A549 (cell line): ENCODE measurements around the gene CLEC6A. TPM values are rescaled to one million over a fixed set of nuclear protein-coding genes. Genes with fewer than 3 reads are reported as not detected.

Experiments used
- ATAC-seq, 2 experiments: fragments of 200-7000 bp in 1 of 2; fragments of >200 bp in 1 of 2; cut with Nextera tagmentation in 1 of 2; cut with Tn5 transposase in 1 of 2; 3 replicates each; pipeline versions ENCODE4 v1.8.0 to v1.9.1; 2018 to 2020; ENCODE audit warnings: mild to moderate bottlenecking in 1 of 2, moderate library complexity in 1 of 2
- CTCF ChIA-PET: fragments of 300-600 bp; sonication (Branson Sonifier 250); formaldehyde crosslinking; extraction: SDS; loops from one replicate; lab custom pipeline; 2021; ENCODE audit warnings: antibody characterized with exemption, inconsistent platforms; lab: Yijun Ruan, JAX
- POLR2A ChIA-PET: fragments of 350-600 bp; formaldehyde crosslinking; extraction: SDS; loops from one replicate; lab custom pipeline; 2021; ENCODE audit warnings: antibody characterized with exemption, inconsistent platforms; lab: Yijun Ruan, JAX
- DNase-seq, 2 experiments: peaks; one replicate each; pipeline versions ENCODE4 v3.0.0 to v3.0.0-alpha.2; 2011 to 2016; ENCODE audit warnings: low read depth in 1 of 2, low spot score in 1 of 2
- FAIRE-seq: peaks from 2 replicates; lab custom pipeline; 2011; peaks lifted over from hg19 to GRCh38; lab: Jason Lieb, UNC
- H3K27ac ChIP-seq, 2 experiments: fragments of >200 bp; sonication (Bioruptor Twin); formaldehyde crosslinking; 3 replicates each; pipeline ENCODE4 v1.5.1; 2016 to 2017
- H3K4me1 ChIP-seq: fragments of >200 bp; sonication (Bioruptor Twin); formaldehyde crosslinking; 3 replicates; pipeline ENCODE4 v1.6.1; 2016
- H3K4me2 ChIP-seq: fragments of >200 bp; sonication (Bioruptor Twin); formaldehyde crosslinking; 3 replicates; pipeline ENCODE4 v1.6.1; 2016
- H3K4me3 ChIP-seq: fragments of >200 bp; sonication (Bioruptor Twin); formaldehyde crosslinking; 3 replicates; pipeline ENCODE4 v1.5.1; 2016
- H3K9me3 ChIP-seq: fragments of >200 bp; sonication (Bioruptor Twin); formaldehyde crosslinking; 3 replicates; pipeline ENCODE4 v1.6.1; 2016
- BHLHE40 ChIP-seq: IDR thresholded peaks from 2 replicates; pipeline ENCODE4 v1.6.1; 2012; ENCODE audit warnings: low read depth, low read length, inconsistent platforms
- CBX2 ChIP-seq: fragments of 200-600 bp; sonication (generic); IDR thresholded peaks from 2 replicates; pipeline ENCODE4 v1.6.1; 2016; ENCODE audit warnings: low read depth, mild to moderate bottlenecking, borderline replicate concordance
- E2F6 ChIP-seq: IDR thresholded peaks from 2 replicates; pipeline ENCODE4 v1.6.1; 2012; ENCODE audit warnings: low read depth, borderline replicate concordance
- EHF ChIP-seq: fragments of 250-450 bp; sonication (Bioruptor Pico); IDR thresholded peaks from 2 replicates; pipeline ENCODE4 v1.5.0; 2020; ENCODE audit warnings: mild to moderate bottlenecking
- EHMT2 ChIP-seq: fragments of 200-600 bp; sonication (generic); IDR thresholded peaks from 2 replicates; pipeline ENCODE4 v1.6.1; 2016; ENCODE audit warnings: antibody characterized with exemption, low read depth, mild to moderate bottlenecking, moderate library complexity
- FOXS1 ChIP-seq: fragments of 250-450 bp; sonication (Bioruptor Pico); IDR thresholded peaks from 2 replicates; pipeline ENCODE4 v1.5.0; 2020; ENCODE audit warnings: mild to moderate bottlenecking, moderate library complexity
- GATA3 ChIP-seq: IDR thresholded peaks from 2 replicates; pipeline ENCODE4 v1.6.1; 2012; ENCODE audit warnings: borderline replicate concordance
- HDAC2 ChIP-seq: fragments of 200-600 bp; sonication (generic); IDR thresholded peaks from 2 replicates; pipeline ENCODE4 v1.6.1; 2016
- HEYL ChIP-seq: fragments of 250-450 bp; sonication (Bioruptor Pico); IDR thresholded peaks from 2 replicates; pipeline ENCODE4 v1.8.0; 2021; ENCODE audit warnings: mild to moderate bottlenecking, moderate library complexity
- HMGXB4 ChIP-seq: fragments of 250-450 bp; sonication (Bioruptor Pico); IDR thresholded peaks from 2 replicates; pipeline ENCODE4 v1.5.0; 2021; ENCODE audit warnings: mild to moderate bottlenecking, moderate library complexity, borderline replicate concordance
- HOXB5 ChIP-seq: fragments of 250-450 bp; sonication (Bioruptor Pico); IDR thresholded peaks from 2 replicates; pipeline ENCODE4 v1.5.0; 2020; ENCODE audit warnings: mild to moderate bottlenecking, moderate library complexity
- JUN ChIP-seq, 2 experiments: fragments of >200 bp; sonication (Bioruptor Twin); formaldehyde crosslinking; IDR thresholded peaks; 2 replicates in 1 of 2; 3 replicates in 1 of 2; pipeline ENCODE4 v1.6.1; 2016 to 2017
- JUNB ChIP-seq: fragments of >200 bp; sonication (Bioruptor Twin); formaldehyde crosslinking; IDR thresholded peaks from 2 replicates; pipeline ENCODE4 v1.6.1; 2016
- KDM5A ChIP-seq: fragments of 200-600 bp; sonication (generic); IDR thresholded peaks from 2 replicates; pipeline ENCODE4 v1.6.1; 2016; ENCODE audit warnings: antibody characterized with exemption, mild to moderate bottlenecking
- MAFK ChIP-seq: fragments of 450-650 bp; IDR thresholded peaks from 2 replicates; pipeline ENCODE4 v1.6.1; 2014; ENCODE audit not compliant: partially characterized antibody
- MAX ChIP-seq: IDR thresholded peaks from 2 replicates; pipeline ENCODE4 v1.6.1; 2012
- NFE2L2 ChIP-seq: fragments of 150-350 bp; conservative IDR thresholded peaks from 2 replicates; pipeline ENCODE4 v1.6.1; 2014; ENCODE audit warnings: low read length
- PBX3 ChIP-seq: IDR thresholded peaks from 2 replicates; pipeline ENCODE4 v1.6.1; 2012
- POLR2A ChIP-seq: IDR thresholded peaks from 2 replicates; pipeline ENCODE4 v1.6.1; 2012; ENCODE audit warnings: mild to moderate bottlenecking, low read length
- RAD21 ChIP-seq, 2 experiments: fragments of >200 bp in 1 of 2; sonication (Bioruptor Twin) in 1 of 2; formaldehyde crosslinking in 1 of 2; IDR thresholded peaks in 1 of 2; conservative IDR thresholded peaks in 1 of 2; 2 replicates in 1 of 2; 3 replicates in 1 of 2; pipeline ENCODE4 v1.6.1; 2012 to 2018; ENCODE audit warnings: inconsistent platforms in 1 of 2
- RCOR1 ChIP-seq: fragments of 150-350 bp; IDR thresholded peaks from 2 replicates; pipeline ENCODE4 v1.6.1; 2014; ENCODE audit warnings: antibody characterized with exemption, low read length, low read depth
- RNF2 ChIP-seq: fragments of 200-600 bp; sonication (generic); IDR thresholded peaks from 2 replicates; pipeline ENCODE4 v1.6.1; 2016; ENCODE audit warnings: low read depth, mild to moderate bottlenecking, antibody characterized with exemption, moderate library complexity, borderline replicate concordance
- SMC3 ChIP-seq: fragments of >200 bp; sonication (Bioruptor Twin); formaldehyde crosslinking; IDR thresholded peaks from 3 replicates; pipeline ENCODE4 v1.6.1; 2018; ENCODE audit warnings: inconsistent platforms
- TP53 ChIP-seq: fragments of 250-450 bp; sonication (Bioruptor Pico); IDR thresholded peaks from 2 replicates; pipeline ENCODE4 v1.5.0; 2021; ENCODE audit warnings: mild to moderate bottlenecking, moderate library complexity
- ZFP36 ChIP-seq: fragments of 450-650 bp; IDR thresholded peaks from 2 replicates; pipeline ENCODE4 v1.6.1; 2014; ENCODE audit warnings: borderline replicate concordance; ENCODE audit not compliant: partially characterized antibody
- ZNF302 ChIP-seq: fragments of 250-450 bp; sonication (Bioruptor Pico); IDR thresholded peaks from 2 replicates; pipeline ENCODE4 v1.9.0; 2021; ENCODE audit warnings: inconsistent platforms, mild to moderate bottlenecking, moderate library complexity
- WGBS: methylation state at CpG from one replicate; pipeline ENCODE4 v1.1.6; 2017; ENCODE audit errors: missing lambda C conversion rate; 5-methylcytosine and 5-hydroxymethylcytosine counted together
- polyA plus RNA-seq, 4 experiments: library from polyadenylated mRNA; depleted of rRNA in 3 of 4; stranded (reverse); fragments of >200 nt; fragmentation: RNase III in 1 of 4; extraction: RNeasy Plus Mini Kit Qiagen cat#74134 plus additional on column Dnase treatment in 1 of 4; gene quantifications; 2 replicates in 3 of 4; 3 replicates in 1 of 4; pipeline ENCODE4 v1.2.3, GENCODE V29; 2011 to 2017

The CLEC6A gene
- polyA plus RNA-seq, 2 of the 4 experiments (the other 2 are of a cell fraction): not detected

- no peak for FAIRE-seq
- ChIA-PET CTCF (no interaction called here), POLR2A (no interaction called here)
- no peak overlapping the region for H3K4me2 ChIP-seq
- DNase-seq: no peak
- no peak overlapping the region for H3K27ac ChIP-seq
- no peaks in the 10 kb centered on the region for H3K4me1 ChIP-seq
- peak; percentile 84 for TF ChIP-seq MAFK
- no peak for TF ChIP-seq RCOR1
- 3% methylated on average over 1 of the region's 1 CpG for WGBS
- no peak overlapping the region for H3K4me3 ChIP-seq
- ATAC-seq: no peak
- no peaks in the 10 kb centered on the region for H3K9me3 ChIP-seq
These were observed 15.3 kb downstream of the CLEC6A start for GRCh38 chr12:8471090-8471489.

GRCh38 chr12:8475508-8476203 lies 19.9 kb downstream of the CLEC6A start:
- ChIA-PET POLR2A (no interaction called here), CTCF (no interaction called here)
- H3K9me3 ChIP-seq: no peaks in the 10 kb centered on the region
- H3K4me1 ChIP-seq: no peaks in the 10 kb centered on the region
- TF ChIP-seq CBX2 (no peak), RAD21 (conservative IDR thresholded peaks at IDR 0.05 in 1 of 2, IDR thresholded peaks at IDR 0.05 in 1 of 2) (no peak), POLR2A (no peak), TP53 (CRISPR knock-in tag) (no peak)
- no peak for ATAC-seq
- H3K4me2 ChIP-seq: no peak overlapping the region
- no peak for FAIRE-seq
- no peak overlapping the region for H3K4me3 ChIP-seq
- no peak overlapping the region for H3K27ac ChIP-seq
- DNase-seq: no peak

- H3K4me3 ChIP-seq: no peak overlapping the region
- no peak overlapping the region for H3K4me2 ChIP-seq
- FAIRE-seq (no peak), ATAC-seq (no peak), DNase-seq (no peak)
- 0% methylated on average over 2 of the region's 2 CpGs for WGBS
- POLR2A ChIA-PET: no interaction called here
- H3K4me1 ChIP-seq: no peaks in the 10 kb centered on the region
- H3K9me3 ChIP-seq: no peaks in the 10 kb centered on the region
- CTCF ChIA-PET: no interaction called here
- no peak for TF ChIP-seq JUN (IDR thresholded peaks at IDR 0.05)
- no peak for TF ChIP-seq ZNF302 (CRISPR knock-in tag)
- TF ChIP-seq HEYL: no peak
- no peak for TF ChIP-seq ZFP36
- TF ChIP-seq KDM5A: no peak
- TF ChIP-seq E2F6: no peak
- no peak for TF ChIP-seq SMC3
- no peak overlapping the region for H3K27ac ChIP-seq
These were observed 26.9 kb downstream of the CLEC6A start for GRCh38 chr12:8482571-8483061.

GRCh38 chr12:8483079-8483478 lies 27.3 kb downstream of the CLEC6A start:
- POLR2A ChIA-PET: no interaction called here
- FAIRE-seq: no peak
- DNase-seq: no peak
- TF ChIP-seq HMGXB4 (no peak), HDAC2 (no peak), RAD21 (conservative IDR thresholded peaks at IDR 0.05 in 1 of 2, IDR thresholded peaks at IDR 0.05 in 1 of 2) (no peak), EHMT2 (no peak), CBX2 (no peak), TP53 (CRISPR knock-in tag) (no peak), SMC3 (no peak), FOXS1 (CRISPR knock-in tag) (no peak), ZFP36 (no peak), JUNB (no peak), PBX3 (no peak), HEYL (no peak), HOXB5 (CRISPR knock-in tag) (no peak), EHF (CRISPR knock-in tag) (no peak), RNF2 (no peak), MAX (no peak), BHLHE40 (no peak), GATA3 (no peak), NFE2L2 (no peak)

More at GRCh38 chr12:8483079-8483478, 27.3 kb downstream of the CLEC6A start:
- Histone ChIP-seq H3K4me1 (no peaks in the 10 kb centered on the region), H3K9me3 (no peaks in the 10 kb centered on the region), H3K4me3 (no peak overlapping the region), H3K4me2 (no peak overlapping the region), H3K27ac (no peak overlapping the region)
- no peak for ATAC-seq
- CTCF ChIA-PET: no interaction called here
